ENCODE data around the gene P4HA3.

- TF ChIP-seq CTCF (IDR thresholded peaks at IDR 0.05; ENCODE audit: low read depth, low read length, poor library complexity, severe bottlenecking) (no peak), EZH2phosphoT487 (IDR thresholded peaks at IDR 0.05; ENCODE audit: borderline replicate concordance, low read length) (no peak)
These were observed 21.8 kb upstream of the P4HA3 start for GRCh38 chr11:74333193-74333592.

All from DOHH2 (cell line).